Natural killer cell (primary cell): Measurements from ENCODE around the gene GALNT9. TPM values are rescaled to one million over a fixed set of nuclear protein-coding genes. Genes with fewer than 3 reads are reported as not detected.

ENCODE experiments used
- ATAC-seq, 3 donors: fragments of 150-1000 bp in 2 of 3; fragments of 200-7000 bp in 1 of 3; cut with Tn5 transposase; 1 replicate in 1 of 3; 2 replicates in 2 of 3; pipeline ENCODE4 v1.10.0; 2021; ENCODE audit warnings: mild to moderate bottlenecking in 2 of 3, moderate library complexity in 2 of 3
- DNase-seq, 2 donors: peaks; one replicate each; pipeline versions ENCODE4 v3.0.0 to v3.0.0-alpha.2; 2013 to 2021; ENCODE audit warnings: mixed read lengths in 1 of 2
- H3K27ac ChIP-seq: one replicate; pipeline ENCODE4 v1.5.1; 2013; ENCODE audit warnings: mild to moderate bottlenecking, low read length
- H3K27me3 ChIP-seq: one replicate; pipeline ENCODE4 v1.6.1; 2013; ENCODE audit warnings: low read length; ENCODE audit not compliant: control insufficient read depth, insufficient read depth
- H3K36me3 ChIP-seq: one replicate; pipeline ENCODE4 v1.6.1; 2013; ENCODE audit warnings: low read length; ENCODE audit not compliant: control insufficient read depth, insufficient read depth
- H3K4me1 ChIP-seq: one replicate; pipeline ENCODE4 v1.6.1; 2013; ENCODE audit warnings: low read length; ENCODE audit not compliant: control insufficient read depth, insufficient read depth
- H3K4me3 ChIP-seq: one replicate; pipeline ENCODE4 v1.5.1; 2013; ENCODE audit warnings: low read length
- H3K9me3 ChIP-seq: one replicate; pipeline ENCODE4 v1.6.1; 2013; ENCODE audit warnings: low read length; ENCODE audit not compliant: control insufficient read depth, insufficient read depth
- H3K27ac Mint-ChIP-seq, 2 donors: one replicate each; pipeline ENCODE4 v1.8.0; 2022; ENCODE audit warnings: mild to moderate bottlenecking in 2 of 2, mixed read lengths in 2 of 2, moderate library complexity in 1 of 2
- H3K27me3 Mint-ChIP-seq, 2 donors: one replicate each; pipeline ENCODE4 v1.8.0; 2022; ENCODE audit warnings: low read depth in 2 of 2, mixed read lengths in 2 of 2
- H3K36me3 Mint-ChIP-seq: one replicate; pipeline ENCODE4 v1.8.0; 2022; ENCODE audit warnings: mixed read lengths
- H3K4me1 Mint-ChIP-seq, 2 donors: one replicate each; pipeline ENCODE4 v1.8.0; 2022; ENCODE audit warnings: mixed read lengths in 2 of 2
- H3K4me3 Mint-ChIP-seq: one replicate; pipeline ENCODE4 v1.8.0; 2022; ENCODE audit warnings: mild to moderate bottlenecking, moderate library complexity, mixed read lengths
- H3K9me3 Mint-ChIP-seq, 2 donors: one replicate each; pipeline ENCODE4 v1.8.0; 2022; ENCODE audit warnings: mixed read lengths in 2 of 2
- CTCF ChIP-seq: fragments of 200-600 bp; IDR thresholded peaks from one replicate; pipeline ENCODE4 v1.8.0; 2022; ENCODE audit warnings: antibody characterized with exemption
- WGBS: methylation state at CpG from one replicate; pipeline ENCODE4 v1.1.7; 2013; ENCODE audit warnings: missing lambda C conversion rate; ENCODE audit not compliant: insufficient coverage; 5-methylcytosine and 5-hydroxymethylcytosine counted together
- intact Hi-C: fragments of 100-400 bp; cut with micrococcal nuclease; formaldehyde crosslinking; loops from one replicate; pipeline ENCODE4 v1.14.2; 2022
- total RNA-seq, 4 donors: library from RNA; stranded (reverse); fragments of 120-200 nt in 1 of 4; gene quantifications; one replicate each; pipeline versions ENCODE4 v1.2.3 to v1.2.4, GENCODE V29; 2013 to 2022

GALNT9 gene
- total RNA-seq, 3 donors from 2014 or later (not counting 1 experiment from before 2014, with no cell fraction given): not detected

DNA sequence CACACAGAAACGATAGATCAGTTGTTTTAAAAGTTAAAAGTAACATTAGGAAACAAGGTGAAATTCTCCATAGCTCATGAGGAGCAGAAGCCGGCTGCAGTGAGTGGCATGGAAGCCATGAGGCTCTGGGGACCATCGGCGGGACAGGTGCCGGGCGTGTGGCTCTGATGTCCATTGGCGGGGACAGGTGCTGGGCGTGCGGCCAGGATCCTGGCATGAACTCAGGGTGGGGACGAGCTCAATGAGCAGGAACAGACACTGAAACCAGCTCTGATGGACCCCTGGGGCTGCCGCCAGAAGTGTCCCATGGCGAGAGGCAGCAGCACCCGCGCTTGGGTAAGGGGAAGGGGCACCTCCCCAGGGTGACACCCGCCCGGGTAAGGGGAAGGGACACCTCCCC is 110.1 kb downstream of the GALNT9 start:
- Mint-ChIP-seq H3K4me3 (no peak overlapping the region), H3K27me3 (peaks cover 0 to 10% of the 10 kb centered on the region in 2 donors), H3K9me3 (peaks cover 0 to 2% of the 10 kb centered on the region in 2 donors), H3K27ac (no peak overlapping the region), H3K4me1 (peaks cover 9 to 10% of the 10 kb centered on the region in 2 donors), H3K36me3 (no peaks in the 10 kb centered on the region)
- WGBS: 79% methylated on average over 16 of the region's 16 CpGs
- H3K27ac ChIP-seq: no peak overlapping the region
- intact Hi-C loops: loop anchor here (1.0 kb wide), 1 partner anchor 65 kb away; no protein-coding TSS in a partner anchor
- ATAC-seq (no peak), DNase-seq (no peak)
- H3K9me3 ChIP-seq: no peaks in the 10 kb centered on the region
- no peaks in the 10 kb centered on the region for H3K36me3 ChIP-seq
- H3K4me3 ChIP-seq: no peak overlapping the region
- H3K4me1 ChIP-seq: peaks cover 13% of the 10 kb centered on the region
- H3K27me3 ChIP-seq: peaks cover 4% of the 10 kb centered on the region
- no peak for TF ChIP-seq CTCF

GRCh38 chr12:132218915-132219314 is 110.5 kb downstream of the GALNT9 start:
- Histone ChIP-seq H3K27me3 (peaks cover 4% of the 10 kb centered on the region), H3K36me3 (no peaks in the 10 kb centered on the region), H3K27ac (no peak overlapping the region), H3K9me3 (no peaks in the 10 kb centered on the region), H3K4me3 (no peak overlapping the region), H3K4me1 (peaks cover 13% of the 10 kb centered on the region)
- WGBS: 40% methylated on average over 12 of the region's 13 CpGs
- peaks cover 0 to 10% of the 10 kb centered on the region in 2 donors for H3K27me3 Mint-ChIP-seq
- DNase-seq: peak in 1 of 2 donors; percentile 79
- intact Hi-C loops: loop anchor here (1.0 kb wide), 1 partner anchor 65 kb away; no protein-coding TSS in a partner anchor
- H3K9me3 Mint-ChIP-seq: peaks cover 0 to 2% of the 10 kb centered on the region in 2 donors
- peak in 2 of 3 donors; percentile 42 to 52 for ATAC-seq
- TF ChIP-seq CTCF: peak; percentile 15
- H3K4me3 Mint-ChIP-seq: no peak overlapping the region
- H3K36me3 Mint-ChIP-seq: no peaks in the 10 kb centered on the region
- H3K27ac Mint-ChIP-seq: no peak overlapping the region
- peaks cover 9 to 10% of the 10 kb centered on the region in 2 donors for H3K4me1 Mint-ChIP-seq

DNA sequence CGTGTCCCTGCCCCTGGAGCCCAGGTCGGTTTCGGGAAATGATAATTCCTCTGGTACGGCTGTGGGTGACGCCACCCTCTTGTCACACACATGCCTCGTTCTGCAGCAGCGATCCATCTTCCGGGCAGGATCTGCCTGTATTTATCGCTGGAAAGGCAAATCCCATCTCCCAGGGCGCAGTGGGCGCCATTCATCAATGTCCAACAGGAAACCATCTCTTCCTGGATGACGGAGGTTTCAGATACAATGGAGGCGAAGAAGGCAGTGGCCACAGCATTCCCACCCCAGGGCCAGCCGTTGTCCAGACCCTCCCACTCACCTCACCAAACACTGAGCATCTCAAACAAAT is 110.9 kb downstream of the GALNT9 start:
- Histone ChIP-seq H3K27ac (no peak overlapping the region), H3K27me3 (peaks cover 4% of the 10 kb centered on the region), H3K36me3 (no peaks in the 10 kb centered on the region), H3K4me1 (peaks cover 15% of the 10 kb centered on the region), H3K9me3 (no peaks in the 10 kb centered on the region), H3K4me3 (no peak overlapping the region)
- DNase-seq: no peak
- Mint-ChIP-seq H3K9me3 (peaks cover 0 to 2% of the 10 kb centered on the region in 2 donors), H3K4me1 (peaks cover 10% of the 10 kb centered on the region in 2 donors), H3K36me3 (no peaks in the 10 kb centered on the region), H3K4me3 (no peak overlapping the region), H3K27me3 (peaks cover 0 to 10% of the 10 kb centered on the region in 2 donors), H3K27ac (no peak overlapping the region)
- TF ChIP-seq CTCF: no peak
- intact Hi-C loops: no loop called here
- ATAC-seq: no peak
- 62% methylated on average over 13 of the region's 14 CpGs for WGBS
